M059J (cell line): Measurements from ENCODE around the gene ICE1. TPM values are rescaled to one million over a fixed set of nuclear protein-coding genes. Genes with fewer than 3 reads are reported as not detected.

Experiments
- DNase-seq: peaks from one replicate; pipeline ENCODE4 v3.0.0-alpha.2; 2012; ENCODE audit warnings: low read depth
- total RNA-seq: library from RNA; depleted of rRNA; stranded (reverse); fragments of >200 nt; shearing (Covaris generic); gene quantifications from 2 replicates; pipeline ENCODE4 v1.2.3, GENCODE V29; 2014

The ICE1 gene
- total RNA-seq, 1 experiment from 2014 or later = 20.8 TPM

DNA sequence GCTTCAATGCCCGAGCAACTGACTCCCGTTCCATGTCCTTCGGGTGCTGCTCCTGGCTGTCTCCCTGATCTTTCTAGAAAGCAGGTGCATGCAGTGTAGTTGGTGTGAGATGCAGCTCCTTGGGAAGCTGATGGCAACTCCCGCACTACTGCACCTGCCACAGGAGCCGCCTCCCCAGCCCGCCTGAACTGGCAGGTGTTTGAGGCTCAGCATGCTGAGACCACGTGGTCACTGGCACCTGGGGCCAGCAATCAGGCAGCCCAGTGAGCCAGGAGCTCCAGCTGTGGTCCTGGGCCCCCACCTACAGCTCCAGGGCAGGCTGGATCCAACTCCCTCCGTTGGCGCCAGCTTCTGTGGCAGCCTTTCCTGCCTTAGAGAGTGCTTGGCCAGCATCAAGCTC, 111.5 kb downstream of the ICE1 start:
- no peak for DNase-seq

DNA sequence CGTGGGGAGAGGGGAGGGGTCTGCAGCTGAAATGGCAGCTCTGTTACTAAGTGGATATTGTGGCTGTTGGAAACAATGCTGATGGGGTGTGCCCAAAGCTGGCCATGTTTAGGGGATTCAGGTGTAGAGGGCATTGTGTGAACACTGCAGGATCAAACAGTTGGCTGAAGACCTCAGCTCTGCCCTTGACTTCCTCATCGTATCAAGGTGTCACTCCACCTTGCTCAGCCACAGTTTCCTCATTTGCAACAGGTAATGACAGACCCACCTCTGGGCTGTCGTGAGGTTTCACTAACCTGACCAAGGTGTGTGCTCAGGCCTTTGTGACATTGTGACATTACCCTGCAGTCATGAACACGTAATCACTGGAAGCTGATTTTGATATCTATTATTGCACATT, 111.9 kb downstream of the ICE1 start:
- DNase-seq = no peak

DNA sequence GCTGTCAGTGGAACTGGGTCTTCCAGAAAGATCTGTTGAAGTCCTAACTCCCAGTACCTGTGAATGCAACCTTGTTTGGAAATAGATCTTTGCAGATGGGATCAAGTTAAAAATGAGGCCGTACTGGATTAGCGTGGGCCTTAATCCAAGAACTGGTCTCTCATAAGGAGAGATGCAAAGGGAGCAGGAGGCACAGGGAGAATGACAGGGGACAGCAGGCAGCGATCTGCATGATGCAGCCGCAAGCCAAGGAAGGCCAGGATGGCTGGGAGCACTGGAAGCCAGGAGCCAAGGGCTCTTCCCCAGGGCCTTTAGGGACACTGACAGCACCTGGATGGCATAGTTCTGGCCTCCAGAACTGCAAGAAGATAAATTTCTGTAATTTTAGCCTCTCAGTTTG, 114.4 kb downstream of the ICE1 start:
- DNase-seq = no peak

DNA sequence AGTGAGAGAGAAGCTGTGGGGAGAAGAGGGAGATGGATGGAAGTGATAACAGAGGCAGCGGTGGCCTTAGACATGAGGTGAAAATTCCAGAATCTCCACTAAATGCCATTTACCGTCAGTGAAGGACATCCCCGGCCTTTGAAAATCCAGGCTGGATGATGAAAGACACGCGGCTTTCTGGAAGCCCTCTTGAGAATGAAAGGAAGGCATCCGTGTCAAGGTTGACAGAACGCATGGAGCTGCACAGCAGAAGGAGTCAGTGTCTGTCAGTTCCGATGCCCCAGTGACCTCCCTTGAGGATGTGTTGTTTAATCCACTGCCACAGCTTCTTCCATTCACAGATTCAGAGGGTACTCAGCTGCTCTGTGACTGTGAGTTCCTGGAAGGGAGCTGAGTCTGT, 114.9 kb downstream of the ICE1 start:
- DNase-seq = no peak

DNA sequence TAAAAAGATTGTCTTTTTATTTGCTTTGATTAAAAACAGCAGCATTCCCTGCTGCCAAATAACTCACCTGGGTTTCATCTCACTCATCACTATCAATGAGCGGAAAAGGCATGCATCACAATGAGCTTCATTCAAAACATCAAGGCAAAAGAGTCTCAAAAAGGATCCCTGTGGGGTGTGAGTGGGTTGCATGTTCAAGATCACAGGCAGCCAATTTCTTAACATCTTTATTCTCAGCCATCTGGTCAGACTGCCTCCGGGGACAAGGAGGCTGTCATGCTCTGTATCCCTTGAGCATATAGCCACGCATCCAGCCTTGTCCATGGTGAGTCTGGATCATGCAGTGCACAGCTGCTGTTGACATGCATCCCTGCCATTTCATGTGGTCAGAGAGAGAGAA, 117.1 kb downstream of the ICE1 start:
- DNase-seq = no peak
